Mammary epithelial cell (primary cell): ENCODE results near the gene KCNH6.

ENCODE experiments used
- CTCF ChIP-seq, 2 donors: IDR thresholded peaks in 1 of 2; conservative IDR thresholded peaks in 1 of 2; 2 replicates each; pipeline ENCODE4 v1.5.1; 2011 to 2012; ENCODE audit warnings: inconsistent platforms in 2 of 2, low read length in 2 of 2, mild to moderate bottlenecking in 2 of 2, control low read depth in 1 of 2, low read depth in 1 of 2; ENCODE audit not compliant: insufficient read depth in 1 of 2; ENCODE audit errors: extremely low read depth in 1 of 2
- EZH2 ChIP-seq: IDR thresholded peaks from 2 replicates; pipeline ENCODE4 v1.6.1; 2012; ENCODE audit warnings: low read length, inconsistent platforms, borderline replicate concordance

DNA sequence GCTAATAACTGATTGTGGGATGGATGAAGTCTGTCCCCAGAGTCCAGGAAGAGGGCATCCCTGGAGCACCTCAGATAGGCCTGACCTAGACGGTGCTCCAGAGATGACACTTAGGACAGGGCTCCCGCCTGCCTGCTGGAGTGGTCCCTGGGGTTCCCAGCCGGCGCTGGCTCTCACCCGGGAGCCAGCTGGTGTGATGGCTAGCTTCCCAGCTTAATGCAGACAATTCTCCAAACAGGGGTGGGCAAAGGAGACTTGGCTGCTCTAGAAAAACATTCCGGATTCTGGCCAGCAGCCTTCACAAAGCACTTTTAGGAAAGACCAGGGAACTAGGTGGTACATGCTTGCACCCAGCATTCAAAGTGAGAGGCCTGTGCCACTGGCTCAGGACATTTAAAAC lies 27.7 kb upstream of the KCNH6 start:
- no peak for TF ChIP-seq CTCF (conservative IDR thresholded peaks at IDR 0.05 in 1 of 2, IDR thresholded peaks at IDR 0.05 in 1 of 2; ENCODE audit: extremely low read depth in 1 of 2, insufficient read depth in 1 of 2, low read depth in 1 of 2, low read length in 2 of 2)
- TF ChIP-seq EZH2, result no peak
